Measurements from ENCODE around the gene TMEM221.

The TMEM221 gene

DNA sequence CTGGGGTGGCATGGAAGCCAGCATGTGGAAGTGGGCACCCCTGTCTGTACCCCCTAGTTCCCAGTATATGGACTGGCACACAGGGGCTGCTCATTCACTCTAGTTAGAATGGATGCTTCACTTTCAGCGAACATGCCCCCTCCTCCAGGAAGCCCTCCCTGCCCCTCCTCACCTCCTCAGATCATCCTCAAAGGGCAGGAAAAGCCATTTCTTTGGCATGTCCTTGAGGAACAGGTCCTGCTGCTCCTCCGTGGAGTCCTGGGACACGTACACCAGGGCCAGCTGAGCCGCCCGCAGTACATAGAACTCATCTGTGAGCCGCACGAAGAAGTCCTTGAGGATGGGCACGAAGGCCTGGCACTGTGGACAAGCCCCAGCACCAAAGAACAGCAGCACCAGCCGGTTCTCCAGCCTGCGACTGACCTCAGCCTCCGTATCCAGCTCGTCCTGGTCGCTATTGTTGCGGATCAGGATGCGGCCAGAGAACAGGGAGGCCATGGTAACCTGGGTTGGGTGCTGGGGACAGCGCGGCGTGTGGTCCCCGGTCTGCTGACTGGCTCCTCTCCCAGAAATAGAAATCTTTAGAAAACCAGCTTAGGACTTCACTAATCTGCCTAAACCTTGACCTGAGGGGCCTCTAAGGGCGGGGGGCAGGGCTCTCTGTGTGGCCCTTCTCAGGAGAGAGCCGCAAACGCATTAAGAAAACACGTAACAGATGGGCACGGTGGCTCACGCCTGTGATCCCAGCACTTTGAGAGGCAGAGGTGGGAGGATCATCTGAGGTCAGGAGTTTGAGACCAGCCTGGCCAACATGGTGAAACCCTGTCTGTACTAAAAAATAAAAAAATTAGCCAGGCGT lies 12.1 kb upstream of the TMEM221 start, which contains the start of gene NXNL1:
Gene NXNL1, minus strand, starts transcription at position 555 of the 859 bp plus-strand sequence. Its CDS starts 57 bp downstream, at position 498.
- no peak within 1 kb of the TSS for H3K4me3 ChIP-seq (ENCODE audit: low read length)
- TF ChIP-seq, protein P1, sequence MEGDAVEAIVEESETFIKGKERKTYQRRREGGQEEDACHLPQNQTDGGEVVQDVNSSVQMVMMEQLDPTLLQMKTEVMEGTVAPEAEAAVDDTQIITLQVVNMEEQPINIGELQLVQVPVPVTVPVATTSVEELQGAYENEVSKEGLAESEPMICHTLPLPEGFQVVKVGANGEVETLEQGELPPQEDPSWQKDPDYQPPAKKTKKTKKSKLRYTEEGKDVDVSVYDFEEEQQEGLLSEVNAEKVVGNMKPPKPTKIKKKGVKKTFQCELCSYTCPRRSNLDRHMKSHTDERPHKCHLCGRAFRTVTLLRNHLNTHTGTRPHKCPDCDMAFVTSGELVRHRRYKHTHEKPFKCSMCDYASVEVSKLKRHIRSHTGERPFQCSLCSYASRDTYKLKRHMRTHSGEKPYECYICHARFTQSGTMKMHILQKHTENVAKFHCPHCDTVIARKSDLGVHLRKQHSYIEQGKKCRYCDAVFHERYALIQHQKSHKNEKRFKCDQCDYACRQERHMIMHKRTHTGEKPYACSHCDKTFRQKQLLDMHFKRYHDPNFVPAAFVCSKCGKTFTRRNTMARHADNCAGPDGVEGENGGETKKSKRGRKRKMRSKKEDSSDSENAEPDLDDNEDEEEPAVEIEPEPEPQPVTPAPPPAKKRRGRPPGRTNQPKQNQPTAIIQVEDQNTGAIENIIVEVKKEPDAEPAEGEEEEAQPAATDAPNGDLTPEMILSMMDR (conservative IDR thresholded peaks at IDR 0.05; ENCODE audit: low read depth, low read length): no peak
- DNase-seq (ENCODE audit: low read depth): no peak

DNA sequence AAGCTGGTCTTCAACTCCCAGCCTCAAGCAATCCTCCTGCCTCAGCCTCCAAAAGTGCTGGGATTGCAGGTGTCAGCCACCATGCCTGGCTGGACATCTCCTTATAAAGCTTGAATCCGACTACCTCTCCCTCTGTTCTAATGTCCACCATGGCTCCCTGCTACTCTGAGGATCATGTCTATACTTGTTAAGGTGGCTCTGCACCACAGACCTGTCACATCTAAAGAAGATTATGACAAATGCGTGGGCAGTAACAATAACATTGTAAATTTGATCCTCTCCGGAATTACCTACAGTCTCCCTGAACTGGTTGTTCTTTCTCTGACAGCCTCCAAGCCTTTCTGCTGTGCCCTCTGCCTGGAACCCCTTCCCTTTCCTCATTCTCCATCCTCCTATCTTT lies 10.5 kb upstream of the TMEM221 start:
- H3K4me3 ChIP-seq (ENCODE audit: low read length): no peak overlapping the region
- TF ChIP-seq, protein P1 (conservative IDR thresholded peaks at IDR 0.05; ENCODE audit: low read depth, low read length): no peak
- DNase-seq (ENCODE audit: low read depth): no peak

DNA sequence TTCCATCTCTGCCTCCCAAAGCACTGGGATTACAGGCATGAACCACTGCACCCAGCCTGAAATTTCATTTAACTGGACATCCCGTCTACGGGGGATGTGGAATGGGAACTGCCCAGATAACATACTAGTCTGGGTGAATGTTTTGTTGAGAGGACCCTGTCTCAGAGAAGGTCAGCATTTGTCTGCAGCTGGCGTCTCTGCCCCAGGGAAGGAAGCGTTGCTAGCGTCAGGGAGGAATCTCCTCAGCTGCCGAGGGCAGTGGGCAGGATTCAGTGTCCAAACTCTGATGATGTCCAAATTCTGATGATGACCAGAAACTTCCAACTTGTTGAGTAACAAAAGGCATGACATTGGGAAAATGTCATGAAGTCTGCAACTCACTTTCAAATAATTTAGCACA lies 9.1 kb upstream of the TMEM221 start:
- TF ChIP-seq, protein P1 (conservative IDR thresholded peaks at IDR 0.05; ENCODE audit: low read depth, low read length): no peak
- DNase-seq (ENCODE audit: low read depth): no peak
- H3K4me3 ChIP-seq (ENCODE audit: low read length): no peak overlapping the region

DNA sequence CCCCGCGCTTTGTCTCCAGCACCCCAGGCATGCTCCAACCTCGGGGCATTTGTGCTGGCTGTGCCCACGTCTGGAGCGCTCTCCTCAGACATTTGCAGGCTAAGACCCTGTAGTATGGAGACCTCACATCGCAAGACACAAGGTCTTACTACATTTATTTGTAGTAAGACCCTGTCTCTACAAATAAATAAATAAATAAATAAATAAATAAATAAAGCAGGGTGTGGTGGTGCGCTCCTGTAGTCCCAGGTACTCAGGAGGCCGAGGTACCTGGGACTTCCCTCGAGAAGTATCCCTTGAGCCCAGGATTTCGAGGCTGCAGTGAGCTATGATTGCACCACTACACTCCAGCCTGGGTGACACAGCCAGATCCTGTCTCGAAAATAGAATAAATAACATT lies 7.7 kb upstream of the TMEM221 start:
- TF ChIP-seq, protein P1 (conservative IDR thresholded peaks at IDR 0.05; ENCODE audit: low read depth, low read length): no peak
- H3K4me3 ChIP-seq (ENCODE audit: low read length): no peak overlapping the region
- no peak for DNase-seq (ENCODE audit: low read depth)

GRCh38 chr19:17455308-17456123 lies 7.0 kb upstream of the TMEM221 start:
- no peak overlapping the region for H3K4me3 ChIP-seq (ENCODE audit: low read length)
- TF ChIP-seq, protein P1 (conservative IDR thresholded peaks at IDR 0.05; ENCODE audit: low read depth, low read length): no peak
- no peak for DNase-seq (ENCODE audit: low read depth)

- no peak for DNase-seq (ENCODE audit: low read depth)
- TF ChIP-seq, protein P1 (conservative IDR thresholded peaks at IDR 0.05; ENCODE audit: low read depth, low read length): no peak
- H3K4me3 ChIP-seq (ENCODE audit: low read length): no peak overlapping the region
Measured at GRCh38 chr19:17454576-17455071, 6.2 kb upstream of the TMEM221 start.
